ENCODE measurements around the gene FAM186B.

- TF ChIP-seq POLR2AphosphoS5 (IDR thresholded peaks at IDR 0.05; ENCODE audit: low read depth): no peak
- TF ChIP-seq CTCF (conservative IDR thresholded peaks at IDR 0.05; ENCODE audit: low read depth in 2 of 2): no peak
- TF ChIP-seq REST (IDR thresholded peaks at IDR 0.05; ENCODE audit: unreplicated experiment): no peak
- no peak for TF ChIP-seq JUNB (IDR thresholded peaks at IDR 0.05; ENCODE audit: unreplicated experiment)
- TF ChIP-seq EZH2 (IDR thresholded peaks at IDR 0.05; ENCODE audit: low read depth, unreplicated experiment): no peak
- no peak for TF ChIP-seq CREB1 (CRISPR knock-in tag; IDR thresholded peaks at IDR 0.05; ENCODE audit: low read depth)
- TF ChIP-seq STAT1 (IDR thresholded peaks at IDR 0.05; ENCODE audit: unreplicated experiment): no peak
- no peak for TF ChIP-seq EZH2phosphoT487 (IDR thresholded peaks at IDR 0.05; ENCODE audit: unreplicated experiment)
- no peak for TF ChIP-seq ETS1 (IDR thresholded peaks at IDR 0.05)
Measured at GRCh38 chr12:49548481-49548821, 57.0 kb downstream of the FAM186B start.

Measured in GM23338 (cell line).